NB4 (cell line): ENCODE results near the gene FOXP2.

ENCODE experiments used
- MYC ChIP-seq: IDR thresholded peaks from 2 replicates; pipeline ENCODE4 v1.6.1; 2011; ENCODE audit warnings: low read depth, low read length
- POLR2A ChIP-seq: IDR thresholded peaks from 2 replicates; pipeline ENCODE4 v1.6.1; 2011; ENCODE audit warnings: mild to moderate bottlenecking; ENCODE audit not compliant: insufficient read length; ENCODE audit errors: extremely low read depth
- TF ChIP-seq, protein P1 (sequence below): IDR thresholded peaks from one replicate; pipeline ENCODE4 v1.5.1; 2012; ENCODE audit warnings: low read depth, low read length

DNA sequence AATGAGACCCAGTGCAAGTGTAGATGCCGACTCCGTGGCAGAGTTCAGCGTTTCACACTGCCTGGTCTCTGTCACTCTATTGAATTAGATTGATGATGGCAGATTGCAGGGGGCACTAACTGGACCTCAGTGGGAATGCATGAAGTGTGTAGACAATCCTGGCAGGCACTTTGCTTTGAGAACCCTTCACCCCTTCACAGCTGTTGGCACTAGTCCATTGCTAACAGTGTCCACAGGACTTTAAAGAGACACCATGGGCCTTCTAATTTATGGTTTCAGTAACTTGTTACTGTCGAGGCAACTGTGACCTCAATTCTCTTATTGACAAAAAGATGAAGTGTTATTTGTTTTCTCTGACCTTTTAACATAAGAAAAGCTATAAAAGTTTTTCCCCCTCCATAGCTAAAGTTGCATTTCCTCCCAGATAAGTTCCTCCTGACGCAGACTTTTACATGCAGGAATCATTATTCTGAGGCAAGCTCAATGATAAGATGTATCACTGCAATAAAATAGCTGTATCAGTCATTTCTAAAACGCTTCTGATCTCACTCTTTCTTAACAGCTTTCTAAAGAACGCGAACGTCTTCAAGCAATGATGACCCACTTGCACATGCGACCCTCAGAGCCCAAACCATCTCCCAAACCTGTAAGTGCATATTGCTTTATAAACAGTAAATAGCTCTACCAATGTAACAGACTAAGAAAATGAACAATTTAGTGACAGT lies 238.9 kb downstream of the FOXP2 start:
- TF ChIP-seq, protein P1, sequence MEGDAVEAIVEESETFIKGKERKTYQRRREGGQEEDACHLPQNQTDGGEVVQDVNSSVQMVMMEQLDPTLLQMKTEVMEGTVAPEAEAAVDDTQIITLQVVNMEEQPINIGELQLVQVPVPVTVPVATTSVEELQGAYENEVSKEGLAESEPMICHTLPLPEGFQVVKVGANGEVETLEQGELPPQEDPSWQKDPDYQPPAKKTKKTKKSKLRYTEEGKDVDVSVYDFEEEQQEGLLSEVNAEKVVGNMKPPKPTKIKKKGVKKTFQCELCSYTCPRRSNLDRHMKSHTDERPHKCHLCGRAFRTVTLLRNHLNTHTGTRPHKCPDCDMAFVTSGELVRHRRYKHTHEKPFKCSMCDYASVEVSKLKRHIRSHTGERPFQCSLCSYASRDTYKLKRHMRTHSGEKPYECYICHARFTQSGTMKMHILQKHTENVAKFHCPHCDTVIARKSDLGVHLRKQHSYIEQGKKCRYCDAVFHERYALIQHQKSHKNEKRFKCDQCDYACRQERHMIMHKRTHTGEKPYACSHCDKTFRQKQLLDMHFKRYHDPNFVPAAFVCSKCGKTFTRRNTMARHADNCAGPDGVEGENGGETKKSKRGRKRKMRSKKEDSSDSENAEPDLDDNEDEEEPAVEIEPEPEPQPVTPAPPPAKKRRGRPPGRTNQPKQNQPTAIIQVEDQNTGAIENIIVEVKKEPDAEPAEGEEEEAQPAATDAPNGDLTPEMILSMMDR = no peak
- TF ChIP-seq POLR2A (no peak), MYC (no peak)
